ENCODE results near the gene TPTE2.
"Not testable (repeated sequence)": the region's sequence is repeated elsewhere in the genome, so short reads cannot be mapped to it uniquely, and the experiment has no call there.

TPTE2 gene

GRCh38 chr13:19561127-19561582, at the start of gene TPTE2:
TPTE2 (minus strand) TSS chr13:19561532; CDS start chr13:19503234, 58,298 bp downstream.
- not testable (repeated sequence) for H3K4me1 ChIP-seq (ENCODE audit: insufficient read depth, low read length); H3K27me3 ChIP-seq (ENCODE audit: insufficient read depth, low read length, poor library complexity); H2AFZ ChIP-seq (ENCODE audit: low read depth, low read length); H3K27ac ChIP-seq (ENCODE audit: low read length); H4K20me1 ChIP-seq (ENCODE audit: insufficient read depth, low read length); H3K9ac ChIP-seq (ENCODE audit: low read depth, low read length); H3K79me2 ChIP-seq (ENCODE audit: insufficient read depth, low read length); ATAC-seq (ENCODE audit: insufficient read depth, low read depth); H3K4me3 ChIP-seq (ENCODE audit: low read depth in 1 of 2, low read length in 2 of 2); H3K36me3 ChIP-seq (ENCODE audit: insufficient read depth, low read length); H3K9me3 ChIP-seq (ENCODE audit: insufficient read depth, low read length, severe bottlenecking); DNase-seq; H3K4me2 ChIP-seq (ENCODE audit: insufficient read depth, low read length)

GRCh38 chr13:19607523-19608078, 46.3 kb upstream of the TPTE2 start:
- ATAC-seq (ENCODE audit: insufficient read depth, low read depth) (no peak), DNase-seq (no peak)
- Histone ChIP-seq H3K9ac (ENCODE audit: low read depth, low read length) (no peak overlapping the region), H3K36me3 (ENCODE audit: insufficient read depth, low read length) (no peaks in the 10 kb centered on the region), H3K4me1 (ENCODE audit: insufficient read depth, low read length) (no peaks in the 10 kb centered on the region), H2AFZ (ENCODE audit: low read depth, low read length) (no peak overlapping the region), H3K27ac (ENCODE audit: low read length) (no peak overlapping the region), H3K4me2 (ENCODE audit: insufficient read depth, low read length) (no peak overlapping the region), H3K79me2 (ENCODE audit: insufficient read depth, low read length) (no peaks in the 10 kb centered on the region), H3K27me3 (ENCODE audit: insufficient read depth, low read length, poor library complexity) (no peaks in the 10 kb centered on the region), H3K4me3 (ENCODE audit: low read depth in 1 of 2, low read length in 2 of 2) (no peak overlapping the region), H3K9me3 (ENCODE audit: insufficient read depth, low read length, severe bottlenecking) (peaks cover 10% of the 10 kb centered on the region), H4K20me1 (ENCODE audit: insufficient read depth, low read length) (no peaks in the 10 kb centered on the region)
- no peak for TF ChIP-seq EZH2 (IDR thresholded peaks at IDR 0.05; ENCODE audit: borderline replicate concordance, low read depth, low read length, severe bottlenecking)
- no peak for TF ChIP-seq CTCF (IDR thresholded peaks at IDR 0.05; ENCODE audit: borderline replicate concordance, extremely low read depth, low read length, poor library complexity, severe bottlenecking)

GRCh38 chr13:19606737-19607136, 45.4 kb upstream of the TPTE2 start:
- no peak overlapping the region for H3K4me2 ChIP-seq (ENCODE audit: insufficient read depth, low read length)
- no peak for DNase-seq
- H3K79me2 ChIP-seq (ENCODE audit: insufficient read depth, low read length), result no peaks in the 10 kb centered on the region
- TF ChIP-seq CTCF (IDR thresholded peaks at IDR 0.05; ENCODE audit: borderline replicate concordance, extremely low read depth, low read length, poor library complexity, severe bottlenecking) (no peak), EZH2 (IDR thresholded peaks at IDR 0.05; ENCODE audit: borderline replicate concordance, low read depth, low read length, severe bottlenecking) (no peak)
- no peak overlapping the region for H3K4me3 ChIP-seq (ENCODE audit: low read depth in 1 of 2, low read length in 2 of 2)
- H3K9ac ChIP-seq (ENCODE audit: low read depth, low read length), result no peak overlapping the region
- no peak for ATAC-seq (ENCODE audit: insufficient read depth, low read depth)
- H2AFZ ChIP-seq (ENCODE audit: low read depth, low read length), result no peak overlapping the region
- H3K9me3 ChIP-seq (ENCODE audit: insufficient read depth, low read length, severe bottlenecking), result peaks cover 10% of the 10 kb centered on the region
- H3K36me3 ChIP-seq (ENCODE audit: insufficient read depth, low read length), result no peaks in the 10 kb centered on the region
- no peaks in the 10 kb centered on the region for H4K20me1 ChIP-seq (ENCODE audit: insufficient read depth, low read length)
- no peaks in the 10 kb centered on the region for H3K27me3 ChIP-seq (ENCODE audit: insufficient read depth, low read length, poor library complexity)
- no peak overlapping the region for H3K27ac ChIP-seq (ENCODE audit: low read length)
- no peaks in the 10 kb centered on the region for H3K4me1 ChIP-seq (ENCODE audit: insufficient read depth, low read length)

GRCh38 chr13:19606152-19606551, 44.8 kb upstream of the TPTE2 start:
- Histone ChIP-seq H3K9ac (ENCODE audit: low read depth, low read length) (no peak overlapping the region), H3K4me1 (ENCODE audit: insufficient read depth, low read length) (no peaks in the 10 kb centered on the region), H3K79me2 (ENCODE audit: insufficient read depth, low read length) (no peaks in the 10 kb centered on the region), H3K27ac (ENCODE audit: low read length) (no peak overlapping the region), H3K4me2 (ENCODE audit: insufficient read depth, low read length) (no peak overlapping the region), H3K9me3 (ENCODE audit: insufficient read depth, low read length, severe bottlenecking) (peaks cover 10% of the 10 kb centered on the region), H2AFZ (ENCODE audit: low read depth, low read length) (no peak overlapping the region), H3K36me3 (ENCODE audit: insufficient read depth, low read length) (no peaks in the 10 kb centered on the region), H3K27me3 (ENCODE audit: insufficient read depth, low read length, poor library complexity) (no peaks in the 10 kb centered on the region), H3K4me3 (ENCODE audit: low read depth in 1 of 2, low read length in 2 of 2) (no peak overlapping the region), H4K20me1 (ENCODE audit: insufficient read depth, low read length) (no peaks in the 10 kb centered on the region)
- ATAC-seq (ENCODE audit: insufficient read depth, low read depth) (no peak), DNase-seq (no peak)
- TF ChIP-seq EZH2 (IDR thresholded peaks at IDR 0.05; ENCODE audit: borderline replicate concordance, low read depth, low read length, severe bottlenecking), result no peak
- TF ChIP-seq CTCF (IDR thresholded peaks at IDR 0.05; ENCODE audit: borderline replicate concordance, extremely low read depth, low read length, poor library complexity, severe bottlenecking), result no peak
